PC-3 (cell line): ENCODE results near the gene SLC23A1.

Experiments used
- EZH2 ChIP-seq: fragments of 300-600 bp; sonication (generic); IDR thresholded peaks from one replicate; pipeline ENCODE4 v1.6.1; 2017; ENCODE audit warnings: antibody characterized with exemption, mild to moderate bottlenecking, low read length; ENCODE audit not compliant: unreplicated experiment
- TF ChIP-seq, protein P1 (sequence below): fragments of 300-600 bp; sonication (generic); conservative IDR thresholded peaks from 2 replicates; pipeline ENCODE4 v1.5.1; 2017; ENCODE audit warnings: antibody characterized with exemption, low read depth, mild to moderate bottlenecking, low read length

DNA sequence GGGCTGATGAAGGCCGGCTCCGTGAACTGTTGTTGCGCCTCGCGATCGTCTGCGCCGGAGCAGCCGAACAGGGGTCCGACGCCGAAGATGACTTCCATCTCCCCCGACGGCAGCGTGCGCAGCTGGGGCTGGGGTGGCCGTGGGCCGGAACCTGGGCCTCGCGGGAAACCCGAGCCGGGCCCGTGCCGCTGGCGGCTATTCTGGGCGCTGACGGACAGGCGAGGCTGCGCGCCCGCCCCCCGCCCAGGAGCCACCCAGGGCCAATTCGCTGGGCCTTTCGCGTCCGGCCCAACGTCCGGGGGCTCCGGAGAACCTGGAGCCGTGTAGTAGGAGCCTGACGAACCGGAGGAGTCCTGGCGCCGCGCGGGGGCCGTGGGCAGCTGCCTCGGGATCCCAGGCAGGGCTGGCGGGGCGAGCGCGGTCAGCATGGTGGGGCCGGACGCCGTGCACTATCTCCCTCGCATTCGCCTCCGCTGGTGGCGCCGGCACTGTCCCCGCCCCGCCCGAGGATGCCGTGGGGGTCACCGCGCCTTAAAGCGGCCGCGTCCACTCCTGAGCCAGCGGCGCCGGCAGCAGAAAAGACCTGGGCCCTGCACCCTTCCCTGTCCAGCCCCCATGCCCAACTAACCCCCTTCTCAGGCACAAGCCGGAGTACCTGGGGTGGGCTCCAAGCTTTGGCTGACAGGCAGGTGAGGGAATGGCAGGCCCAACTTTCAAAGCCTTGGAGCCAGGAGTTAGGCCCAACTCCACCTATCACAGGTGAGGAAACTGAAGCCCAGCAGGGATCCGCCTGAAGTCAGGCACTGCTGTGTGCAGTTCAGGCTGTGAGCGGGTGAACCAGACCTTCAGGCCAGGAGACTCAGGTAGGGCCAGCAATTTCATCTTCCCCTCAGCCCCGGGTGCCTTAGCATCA, 11.8 kb upstream of the SLC23A1 start, which contains the start of gene PROB1:
- TF ChIP-seq, protein P1, sequence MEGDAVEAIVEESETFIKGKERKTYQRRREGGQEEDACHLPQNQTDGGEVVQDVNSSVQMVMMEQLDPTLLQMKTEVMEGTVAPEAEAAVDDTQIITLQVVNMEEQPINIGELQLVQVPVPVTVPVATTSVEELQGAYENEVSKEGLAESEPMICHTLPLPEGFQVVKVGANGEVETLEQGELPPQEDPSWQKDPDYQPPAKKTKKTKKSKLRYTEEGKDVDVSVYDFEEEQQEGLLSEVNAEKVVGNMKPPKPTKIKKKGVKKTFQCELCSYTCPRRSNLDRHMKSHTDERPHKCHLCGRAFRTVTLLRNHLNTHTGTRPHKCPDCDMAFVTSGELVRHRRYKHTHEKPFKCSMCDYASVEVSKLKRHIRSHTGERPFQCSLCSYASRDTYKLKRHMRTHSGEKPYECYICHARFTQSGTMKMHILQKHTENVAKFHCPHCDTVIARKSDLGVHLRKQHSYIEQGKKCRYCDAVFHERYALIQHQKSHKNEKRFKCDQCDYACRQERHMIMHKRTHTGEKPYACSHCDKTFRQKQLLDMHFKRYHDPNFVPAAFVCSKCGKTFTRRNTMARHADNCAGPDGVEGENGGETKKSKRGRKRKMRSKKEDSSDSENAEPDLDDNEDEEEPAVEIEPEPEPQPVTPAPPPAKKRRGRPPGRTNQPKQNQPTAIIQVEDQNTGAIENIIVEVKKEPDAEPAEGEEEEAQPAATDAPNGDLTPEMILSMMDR = no peak
- no peak for TF ChIP-seq EZH2
